Adrenal gland (tissue), 5 donors: ENCODE data around the gene FOLR2.

Source experiments
- POLR2A ChIP-seq, 2 donors: fragments of 450-650 bp; IDR thresholded peaks; one replicate each; pipeline ENCODE4 v1.6.1; 2017; ENCODE audit warnings: antibody characterized with exemption in 2 of 2, mild to moderate bottlenecking in 2 of 2, moderate library complexity in 1 of 2
- TF ChIP-seq, protein P1 (sequence below), 6 experiments: fragments of 450-650 bp in 4 of 6; fragments of 200-600 bp in 2 of 6; sonication (generic) in 1 of 6; IDR thresholded peaks; 1 replicate in 5 of 6; 2 replicates in 1 of 6; pipeline versions ENCODE4 v1.5.1 to v1.8.0; 2016 to 2021; ENCODE audit warnings: antibody characterized with exemption in 6 of 6, mild to moderate bottlenecking in 2 of 6, moderate library complexity in 1 of 6
- donor health status: DM: no; HTN: no; CAD: no.

DNA sequence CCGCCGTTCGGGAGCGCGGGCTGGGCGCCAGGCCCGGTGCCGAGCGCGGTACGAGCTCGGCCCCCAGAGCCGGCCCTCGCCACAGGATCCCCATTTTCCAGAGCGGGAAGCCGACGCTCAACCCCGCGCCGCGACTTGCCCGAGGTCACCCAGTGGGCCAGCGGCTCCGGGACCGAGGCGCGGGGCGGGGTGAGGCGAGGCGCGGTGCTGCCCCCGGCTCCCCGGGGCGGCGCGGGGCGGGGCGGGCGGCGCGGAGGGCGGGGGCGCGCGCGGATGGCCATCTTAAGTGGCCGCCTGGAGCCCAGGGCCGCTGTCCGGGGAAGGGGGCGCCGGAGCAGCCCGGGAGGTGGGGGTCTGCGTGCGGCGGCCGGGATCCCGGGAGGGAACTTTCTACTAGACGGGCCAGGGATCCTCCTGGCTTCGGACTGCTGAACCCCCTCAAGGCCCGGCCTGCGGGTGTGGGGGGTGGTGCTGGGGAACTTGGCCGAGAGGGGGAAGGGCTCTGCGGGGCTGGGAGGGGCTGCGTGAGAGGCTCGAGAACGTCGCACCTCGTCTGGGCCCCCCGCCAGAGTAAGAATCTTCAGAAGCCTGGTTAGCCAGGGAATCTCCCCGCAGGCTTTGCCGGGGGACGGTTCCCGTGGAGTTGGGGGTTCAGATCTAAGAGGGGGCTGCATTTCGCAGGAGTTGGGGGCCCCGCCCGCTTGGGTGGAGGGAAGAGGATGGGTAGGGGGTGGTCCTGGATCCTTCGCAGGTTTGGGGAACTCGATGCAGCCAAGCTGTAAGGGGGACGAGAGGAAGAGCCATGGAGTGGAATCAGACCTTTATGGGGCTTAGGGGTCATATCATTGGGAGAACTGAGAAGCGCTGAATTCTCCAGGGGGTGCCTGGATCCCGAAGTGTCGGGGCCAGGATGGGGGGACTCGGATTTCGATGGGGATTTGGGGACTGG lies 7.3 kb downstream of the FOLR2 start:
- TF ChIP-seq, protein P1, sequence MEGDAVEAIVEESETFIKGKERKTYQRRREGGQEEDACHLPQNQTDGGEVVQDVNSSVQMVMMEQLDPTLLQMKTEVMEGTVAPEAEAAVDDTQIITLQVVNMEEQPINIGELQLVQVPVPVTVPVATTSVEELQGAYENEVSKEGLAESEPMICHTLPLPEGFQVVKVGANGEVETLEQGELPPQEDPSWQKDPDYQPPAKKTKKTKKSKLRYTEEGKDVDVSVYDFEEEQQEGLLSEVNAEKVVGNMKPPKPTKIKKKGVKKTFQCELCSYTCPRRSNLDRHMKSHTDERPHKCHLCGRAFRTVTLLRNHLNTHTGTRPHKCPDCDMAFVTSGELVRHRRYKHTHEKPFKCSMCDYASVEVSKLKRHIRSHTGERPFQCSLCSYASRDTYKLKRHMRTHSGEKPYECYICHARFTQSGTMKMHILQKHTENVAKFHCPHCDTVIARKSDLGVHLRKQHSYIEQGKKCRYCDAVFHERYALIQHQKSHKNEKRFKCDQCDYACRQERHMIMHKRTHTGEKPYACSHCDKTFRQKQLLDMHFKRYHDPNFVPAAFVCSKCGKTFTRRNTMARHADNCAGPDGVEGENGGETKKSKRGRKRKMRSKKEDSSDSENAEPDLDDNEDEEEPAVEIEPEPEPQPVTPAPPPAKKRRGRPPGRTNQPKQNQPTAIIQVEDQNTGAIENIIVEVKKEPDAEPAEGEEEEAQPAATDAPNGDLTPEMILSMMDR (IDR thresholded peaks at IDR 0.05): peak in 1 of 6 experiments; percentile 3
- TF ChIP-seq POLR2A (IDR thresholded peaks at IDR 0.05): no peak
